Left ventricle myocardium superior (tissue), 1 donor: ENCODE data around the gene PLCH1. TPM values are rescaled to one million over a fixed set of nuclear protein-coding genes. Genes with fewer than 3 reads are reported as not detected.

Source experiments
- total RNA-seq: library from RNA; stranded (reverse); fragmentation: NEBNext Ultra II Directional; extraction: Animal tissue kit (Norgen Biotek cat#: 25700); gene quantifications from one replicate; pipeline ENCODE4 v1.2.1, GENCODE V29; 2021
- donor health status: DM: no; HTN: yes; CAD: no; lungs with severe emphysema.

The PLCH1 gene
- total RNA-seq, 1 donor from 2014 or later: 0.50 TPM

Other genes starting within 250 kb of the PLCH1 start
- 7.3 TPM for gene C3orf33, start 61.2 kb upstream of the PLCH1 start, total RNA-seq
- 21.2 TPM for gene SLC33A1, start 109.4 kb upstream of the PLCH1 start, total RNA-seq
- 32.5 TPM for gene GMPS, start 125.6 kb upstream of the PLCH1 start, total RNA-seq